Measurements from ENCODE around the gene RXRG. TPM values are rescaled to one million over a fixed set of nuclear protein-coding genes. Genes with fewer than 3 reads are reported as not detected.
"Not testable (repeated sequence)": the region's sequence is repeated elsewhere in the genome, so short reads cannot be mapped to it uniquely, and the experiment has no call there.

RXRG gene
- total RNA-seq = not detected in 2 replicates

DNA sequence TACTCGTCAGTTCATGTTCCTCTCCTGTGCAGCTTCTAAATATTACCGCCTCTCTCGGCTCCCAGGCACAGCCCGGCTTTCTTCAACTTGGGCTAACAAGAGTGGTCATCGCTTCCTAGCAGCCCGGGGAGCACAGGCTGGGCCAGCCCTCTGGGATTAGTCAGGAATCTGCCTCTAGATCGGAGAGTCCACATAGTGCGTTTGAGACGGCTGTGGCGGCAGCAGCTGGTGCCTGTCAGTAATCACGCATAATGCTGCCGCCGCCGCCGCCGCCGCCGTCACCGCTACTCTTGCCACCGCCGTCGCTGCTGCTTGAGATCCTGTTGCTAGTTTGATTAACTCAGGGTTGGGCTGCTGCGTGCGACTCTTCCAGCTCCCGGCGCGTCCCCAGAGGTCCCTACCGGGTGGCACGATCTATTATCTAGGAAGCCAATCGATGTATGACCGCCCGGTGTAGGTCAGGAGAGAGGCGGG is at the start of gene RXRG:
Gene RXRG, minus strand, starts transcription at position 230 of the 474 bp plus-strand sequence. CDS start 233 bp downstream, outside the sequence.
- no peak for DNase-seq (ENCODE audit: low read depth, low spot score)

DNA sequence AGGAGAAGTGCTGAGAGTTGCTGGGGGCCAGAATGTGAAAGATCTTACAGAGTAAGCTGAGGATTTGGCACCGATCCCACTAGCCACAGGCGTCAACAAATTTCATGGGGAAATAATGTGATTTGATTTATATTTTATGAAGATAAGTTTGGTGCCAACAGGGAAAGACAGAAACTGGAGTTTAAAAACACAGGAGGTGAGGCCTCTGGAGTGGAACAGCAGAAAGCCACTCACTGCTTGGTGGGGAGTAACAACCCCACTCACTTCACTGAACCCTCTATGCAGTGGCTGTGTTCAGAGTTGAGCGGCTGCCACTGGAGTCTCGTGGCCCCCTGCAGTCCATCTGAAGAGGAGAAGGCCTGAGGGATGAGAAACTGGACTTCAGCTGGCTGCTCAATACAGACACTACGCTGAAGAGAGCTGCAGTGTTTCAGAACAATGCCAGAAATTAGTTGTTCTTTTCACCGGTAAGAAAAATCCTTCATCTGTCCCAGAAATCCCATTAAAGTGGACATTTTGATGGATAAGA is 48.0 kb upstream of the RXRG start:
- no peak for DNase-seq (ENCODE audit: low read depth, low spot score)

DNA sequence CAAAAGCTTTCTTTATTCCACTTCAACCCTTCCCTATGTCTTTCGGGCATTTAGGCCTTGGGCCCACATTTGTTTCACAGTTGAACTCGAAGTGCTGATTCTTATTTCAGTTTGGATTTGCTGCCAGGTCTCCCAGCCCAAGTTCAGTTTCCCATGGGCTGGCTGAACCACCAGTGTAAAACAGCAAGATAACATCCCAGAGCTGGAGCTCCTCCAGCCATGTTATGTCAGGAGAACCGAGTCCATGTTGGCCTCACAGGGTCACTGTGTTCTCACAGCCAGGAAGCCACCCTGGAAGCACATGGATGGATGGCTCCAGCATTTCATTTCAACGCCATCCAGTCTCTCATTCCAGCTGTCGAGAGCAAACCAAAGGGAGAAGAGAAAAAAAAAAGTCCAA is 45.2 kb upstream of the RXRG start:
- no peak for DNase-seq (ENCODE audit: low read depth, low spot score)

DNA sequence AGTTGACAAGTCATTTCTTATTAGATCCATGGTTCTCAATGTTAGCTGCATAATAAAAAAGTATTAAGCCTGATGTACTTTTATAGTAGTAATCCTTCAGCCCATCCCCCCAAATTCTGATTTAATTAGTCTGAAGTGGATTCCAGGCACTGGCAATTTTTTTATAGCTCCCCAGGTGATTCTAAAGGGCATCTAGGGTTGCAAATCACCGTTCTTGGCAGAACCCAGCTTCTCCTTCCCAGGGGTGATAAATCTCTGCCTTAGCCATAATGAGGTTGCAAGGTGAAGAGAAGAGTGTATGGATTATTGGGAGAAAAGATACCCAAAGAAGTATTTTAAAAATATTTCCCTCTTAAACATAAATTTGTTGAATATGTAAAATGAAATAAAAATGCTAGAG is 43.0 kb upstream of the RXRG start:
- no peak for DNase-seq (ENCODE audit: low read depth, low spot score)

DNA sequence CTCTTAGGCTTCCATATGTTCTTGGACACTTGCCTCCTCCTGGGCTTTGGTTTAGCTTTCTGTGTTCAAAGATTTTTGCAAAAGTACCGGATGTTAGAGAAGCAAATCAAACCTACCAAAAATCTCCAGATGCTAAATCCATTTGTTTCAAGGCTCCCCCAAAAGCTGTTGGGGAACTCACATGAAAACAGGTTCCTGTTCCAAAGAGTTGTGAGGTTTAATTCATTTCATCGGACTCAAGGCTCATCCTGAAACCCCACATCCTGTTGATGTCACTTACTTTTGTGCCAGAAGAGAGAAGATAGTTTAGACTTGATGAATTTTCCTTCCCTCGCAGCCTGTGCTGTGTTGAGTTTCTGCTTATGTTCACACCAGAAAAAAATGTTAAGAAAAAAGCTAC is 41.7 kb upstream of the RXRG start:
- DNase-seq (ENCODE audit: low read depth, low spot score) = no peak

DNA sequence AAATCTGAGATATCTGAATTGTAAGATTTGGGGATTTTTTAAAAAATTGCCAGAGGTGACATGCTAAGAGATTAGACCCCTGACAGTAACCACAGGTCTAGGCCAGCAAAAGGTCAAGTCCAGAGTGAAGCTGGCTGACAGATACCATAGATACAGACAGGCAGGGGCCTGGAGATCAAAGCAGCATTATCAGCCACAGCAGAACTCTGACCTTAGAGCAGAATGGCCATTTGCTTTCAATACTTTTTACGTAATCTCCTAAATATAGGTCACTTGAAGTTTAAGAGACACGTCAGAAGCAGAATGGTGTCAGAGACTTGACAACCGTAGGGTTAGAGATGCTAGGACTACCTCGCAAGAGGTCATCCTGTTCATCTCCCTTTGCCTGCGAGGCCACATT is 40.8 kb upstream of the RXRG start:
- DNase-seq (ENCODE audit: low read depth, low spot score) = no peak

DNA sequence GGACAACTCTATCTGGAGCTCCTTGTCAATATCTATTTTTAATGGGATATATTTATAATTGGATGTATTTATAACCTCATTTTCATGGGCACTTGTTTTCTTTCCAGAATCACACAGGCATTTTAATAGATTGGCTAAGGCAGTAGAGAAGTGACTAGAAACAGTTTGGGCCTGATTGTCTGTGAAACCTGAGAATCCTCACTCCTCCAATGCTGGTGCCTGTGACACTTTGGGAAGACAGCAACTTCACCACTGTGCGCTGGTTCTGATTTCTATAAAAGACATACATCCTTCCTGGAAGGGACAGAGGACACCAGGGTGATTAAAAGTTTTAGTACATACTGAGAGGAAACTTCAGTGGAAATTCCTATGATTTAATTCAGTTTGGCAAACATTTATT is 39.6 kb upstream of the RXRG start:
- DNase-seq (ENCODE audit: low read depth, low spot score) = no peak

DNA sequence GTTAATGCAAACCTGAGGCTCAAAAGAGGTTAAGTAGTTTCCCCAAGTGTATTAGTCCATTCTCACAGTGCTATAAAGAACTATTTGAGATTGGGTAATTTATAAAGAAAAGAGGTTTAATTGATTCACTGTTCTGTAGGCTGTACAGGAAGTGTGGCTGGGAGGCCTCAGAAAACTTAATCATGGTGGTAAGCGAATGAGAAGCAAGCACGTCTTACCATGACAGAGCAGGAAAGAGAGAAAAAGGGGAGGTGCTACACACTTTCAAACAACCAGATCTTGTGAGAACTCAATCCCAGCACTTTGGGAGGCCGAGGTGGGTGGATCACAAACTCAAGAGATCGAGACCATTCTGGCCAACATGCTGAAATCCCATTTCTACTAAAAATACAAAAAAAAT is 38.5 kb upstream of the RXRG start:
- no peak for DNase-seq (ENCODE audit: low read depth, low spot score)

DNA sequence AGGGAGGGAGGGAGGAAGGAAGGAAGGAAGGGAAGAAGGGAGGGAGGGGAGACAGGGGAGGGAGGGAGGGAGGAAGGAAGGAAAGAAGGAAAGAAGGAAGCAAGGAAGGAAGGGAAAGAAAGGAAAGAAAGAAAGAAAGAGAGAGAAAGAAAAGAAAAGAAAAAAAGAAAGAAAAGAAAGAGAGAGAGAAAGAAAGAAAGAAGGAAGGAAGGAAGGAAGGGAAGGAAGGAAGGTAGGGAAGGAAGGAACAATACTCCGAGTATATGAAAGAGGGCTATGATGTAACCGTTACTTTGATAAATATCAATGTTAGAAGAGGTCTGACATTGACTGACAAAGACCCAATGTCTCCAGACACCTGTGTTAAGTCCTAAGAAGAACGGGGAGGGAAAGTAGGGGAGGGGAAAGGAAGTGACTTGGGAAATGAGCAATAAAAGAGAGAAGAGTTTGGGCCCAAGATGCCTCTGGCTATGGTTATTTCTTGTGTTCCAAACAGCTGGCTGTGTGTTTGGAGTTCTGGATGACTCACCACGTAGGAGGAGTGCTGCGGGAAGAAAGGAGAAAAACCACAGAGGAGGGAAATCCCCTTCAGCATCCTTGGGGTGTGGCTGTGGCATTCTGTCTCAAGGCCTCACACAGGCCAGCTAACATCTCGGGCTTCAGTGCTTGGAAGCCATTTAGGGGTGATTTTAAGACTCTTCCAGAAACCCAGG is 37.0 kb upstream of the RXRG start:
- peak; percentile 22 for DNase-seq (ENCODE audit: low read depth, low spot score)

DNA sequence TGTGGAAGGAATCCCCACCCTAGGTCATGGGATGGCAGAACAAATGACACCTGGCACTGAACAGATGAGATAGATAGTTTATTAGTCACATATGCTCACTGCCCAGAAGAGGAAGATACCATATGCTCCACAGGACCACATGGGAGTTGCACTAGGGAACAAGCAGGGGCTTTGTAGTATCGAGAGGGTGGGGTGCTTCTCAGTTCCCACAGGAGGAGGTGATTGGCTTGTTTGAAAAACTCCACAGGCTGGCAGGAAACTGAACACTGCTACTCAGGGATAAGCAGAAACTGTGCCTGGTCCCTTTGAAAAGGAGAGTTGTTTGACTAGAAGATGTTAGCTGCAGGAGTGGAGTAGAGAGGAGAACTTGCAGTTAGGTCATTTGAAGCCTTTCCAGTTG is 31.9 kb upstream of the RXRG start:
- no peak for DNase-seq (ENCODE audit: low read depth, low spot score)

DNA sequence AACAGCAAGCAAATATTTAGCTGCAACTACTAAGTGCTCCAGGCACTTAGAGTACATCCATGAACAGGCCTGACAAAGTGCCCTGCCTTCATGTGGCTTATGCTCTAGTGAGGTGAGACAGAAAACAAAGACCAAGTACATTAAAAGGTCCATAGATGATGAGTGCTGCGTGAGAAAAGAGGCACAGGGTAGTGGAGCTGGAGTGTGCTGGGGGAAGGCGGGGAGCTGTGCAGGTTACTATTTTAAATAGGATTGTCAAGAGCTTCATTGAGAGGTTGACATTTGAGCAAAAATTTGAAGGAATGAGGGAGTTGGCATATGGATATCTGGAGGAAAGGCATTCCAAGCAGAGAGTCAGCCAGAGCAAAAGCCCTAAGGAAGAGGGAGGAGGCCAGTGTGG is 29.3 kb upstream of the RXRG start:
- DNase-seq (ENCODE audit: low read depth, low spot score) = no peak

DNA sequence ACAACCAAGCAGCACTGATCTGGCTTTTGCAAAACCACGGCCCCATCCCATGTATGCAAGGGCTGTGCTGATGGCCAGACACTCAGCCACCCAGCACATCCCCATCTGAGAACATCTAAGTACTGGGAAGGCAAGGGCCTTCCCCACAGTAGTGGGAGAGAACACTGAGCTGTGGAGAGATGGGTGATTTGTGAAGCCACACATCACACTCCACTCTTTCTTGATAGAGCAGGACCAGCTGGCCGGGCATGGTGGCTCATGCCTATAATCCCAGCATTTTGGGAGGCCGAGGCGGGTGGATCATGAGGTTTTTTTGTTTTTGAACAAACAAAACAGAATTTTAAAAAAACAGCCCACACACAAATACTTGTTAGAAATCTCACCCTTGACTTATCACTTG is 28.2 kb upstream of the RXRG start:
- no peak for DNase-seq (ENCODE audit: low read depth, low spot score)

DNA sequence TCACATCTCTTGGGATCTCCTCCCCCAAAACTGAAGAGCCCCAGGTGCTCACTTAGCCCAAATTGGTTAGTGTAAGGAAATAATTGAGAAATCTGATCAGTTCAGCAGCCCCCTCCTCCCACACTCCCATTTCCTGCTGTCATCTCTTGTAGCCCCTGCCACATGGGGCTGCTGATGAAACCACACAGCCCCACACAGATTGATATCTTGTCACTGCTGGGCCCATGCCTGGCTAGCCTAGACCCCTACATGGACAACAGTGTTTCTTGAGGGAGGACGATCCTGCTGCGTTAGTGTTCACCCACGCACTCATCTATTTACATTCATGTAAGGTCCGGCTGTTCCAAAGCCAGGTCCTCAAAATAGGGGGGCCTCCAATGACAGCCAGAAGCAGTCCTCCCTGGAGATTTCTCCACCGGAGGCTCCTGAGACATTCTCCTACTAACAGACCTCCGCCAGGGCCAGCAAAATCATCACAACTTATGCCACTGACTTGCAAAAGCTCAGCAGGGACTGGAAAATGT is 23.9 kb upstream of the RXRG start:
- DNase-seq (ENCODE audit: low read depth, low spot score) = no peak

DNA sequence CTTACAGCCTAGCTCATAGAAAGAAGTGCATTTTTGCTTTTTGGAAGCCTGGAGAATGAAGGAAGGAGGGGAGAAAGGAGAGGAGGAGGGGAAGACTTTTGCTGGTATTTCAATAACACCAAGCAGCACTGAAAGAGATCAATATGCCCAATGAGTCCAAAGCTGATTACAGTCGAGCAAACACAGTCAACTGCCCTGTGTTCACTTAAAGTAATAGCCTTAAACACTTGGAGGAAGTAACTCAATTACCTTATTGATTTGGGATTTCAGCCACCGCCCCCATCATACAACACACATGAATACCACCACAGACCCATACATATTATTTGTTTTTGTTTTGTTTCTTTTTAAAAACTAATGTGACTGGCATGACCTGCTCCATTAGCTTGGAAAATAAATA is 23.3 kb upstream of the RXRG start:
- no peak for DNase-seq (ENCODE audit: low read depth, low spot score)

DNA sequence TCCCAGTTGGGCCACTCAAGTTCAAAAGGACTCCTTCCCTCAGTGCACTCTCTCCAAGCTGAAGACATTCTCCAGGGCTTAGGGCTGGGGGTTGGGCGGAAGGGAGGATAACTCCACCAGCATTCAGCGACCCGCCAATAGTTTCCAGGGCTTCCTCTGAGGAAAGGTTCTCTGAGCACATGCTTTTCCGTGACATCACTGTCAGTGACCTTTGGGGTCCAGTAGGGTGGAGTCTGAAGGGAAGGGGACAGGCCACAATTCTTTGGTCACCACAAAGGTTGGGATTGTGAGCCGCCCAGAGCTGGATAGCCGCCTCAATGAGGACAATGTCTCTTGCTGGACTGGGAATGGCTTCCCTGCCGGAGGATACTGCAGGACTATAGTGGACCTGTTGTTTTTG is 22.8 kb upstream of the RXRG start:
- no peak for DNase-seq (ENCODE audit: low read depth, low spot score)

DNA sequence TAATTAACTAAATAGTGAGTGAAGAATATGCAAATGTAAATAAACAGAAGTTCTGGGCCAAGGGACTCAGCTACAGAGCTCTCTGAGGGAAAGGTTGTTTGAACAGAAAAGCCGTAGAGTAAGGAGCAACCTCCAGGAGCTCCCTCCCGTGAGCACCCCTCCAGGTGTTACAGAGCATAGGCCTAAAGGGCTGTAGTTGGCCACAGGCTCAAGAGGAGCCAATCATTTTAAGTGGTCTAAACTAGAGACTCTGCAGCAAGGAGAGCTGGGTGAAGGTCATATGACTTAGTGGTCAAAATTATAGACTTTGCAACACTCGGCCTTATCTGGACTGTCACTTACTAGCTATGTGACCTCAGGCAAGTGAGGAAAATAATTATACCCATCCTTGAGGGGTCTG is 19.1 kb upstream of the RXRG start:
- no peak for DNase-seq (ENCODE audit: low read depth, low spot score)

DNA sequence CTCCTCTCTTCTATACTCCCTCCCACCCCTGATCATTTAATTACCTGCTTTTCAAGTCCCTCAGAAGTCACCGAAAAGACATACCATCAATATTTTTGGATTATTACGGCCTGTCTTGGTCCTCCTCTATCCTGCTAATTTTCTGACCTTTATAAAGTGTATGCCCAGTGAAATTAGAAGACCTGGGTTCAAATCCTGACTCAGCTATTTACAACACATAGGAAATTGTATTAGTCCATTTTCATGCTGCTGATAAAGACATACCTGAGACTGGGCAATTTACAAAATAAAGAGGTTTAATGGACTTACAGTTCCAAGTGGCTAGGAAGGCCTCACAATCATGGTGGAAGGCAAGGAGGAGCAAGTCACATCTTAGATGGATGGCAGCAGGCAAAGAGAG is 14.8 kb upstream of the RXRG start:
- DNase-seq (ENCODE audit: low read depth, low spot score) = not testable (repeated sequence)

DNA sequence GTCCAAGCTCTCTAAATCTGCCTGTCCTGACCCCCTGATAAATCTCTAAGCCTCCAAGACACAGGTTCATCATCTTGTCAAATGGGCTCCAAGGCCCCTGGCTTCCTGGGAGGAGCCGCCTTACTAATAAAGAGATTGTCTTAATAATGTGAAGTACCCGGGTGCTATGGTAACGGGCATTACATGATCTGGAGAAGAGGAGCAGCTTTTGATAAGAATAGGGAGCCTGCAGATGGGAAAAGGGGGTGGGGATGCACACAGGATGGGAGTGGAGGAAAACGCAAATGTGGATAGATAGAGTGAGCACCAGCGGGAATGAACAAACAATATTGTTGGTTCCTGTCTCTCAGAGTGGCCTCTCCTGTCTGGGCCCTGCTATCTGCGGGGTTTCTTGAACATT is 11.9 kb upstream of the RXRG start:
- DNase-seq (ENCODE audit: low read depth, low spot score) = no peak

DNA sequence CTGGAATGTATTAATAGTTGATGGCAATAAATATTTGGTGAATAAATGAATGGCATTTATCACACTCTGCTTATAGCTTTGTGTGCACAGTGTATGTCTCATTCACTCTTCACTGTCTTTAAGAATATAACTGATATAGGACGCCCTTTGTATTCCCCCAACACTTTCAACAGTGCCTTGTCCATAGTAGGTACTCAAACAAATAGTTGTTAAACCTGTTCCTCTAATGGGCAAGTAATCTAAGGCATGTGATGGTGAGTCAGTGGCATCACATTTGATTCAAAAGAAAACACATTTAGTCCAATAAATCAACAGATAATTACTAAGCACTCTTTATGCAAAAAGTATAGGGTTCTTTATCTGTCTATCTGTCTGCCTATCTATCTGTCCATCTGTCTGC is 11.2 kb upstream of the RXRG start:
- DNase-seq (ENCODE audit: low read depth, low spot score) = no peak

DNA sequence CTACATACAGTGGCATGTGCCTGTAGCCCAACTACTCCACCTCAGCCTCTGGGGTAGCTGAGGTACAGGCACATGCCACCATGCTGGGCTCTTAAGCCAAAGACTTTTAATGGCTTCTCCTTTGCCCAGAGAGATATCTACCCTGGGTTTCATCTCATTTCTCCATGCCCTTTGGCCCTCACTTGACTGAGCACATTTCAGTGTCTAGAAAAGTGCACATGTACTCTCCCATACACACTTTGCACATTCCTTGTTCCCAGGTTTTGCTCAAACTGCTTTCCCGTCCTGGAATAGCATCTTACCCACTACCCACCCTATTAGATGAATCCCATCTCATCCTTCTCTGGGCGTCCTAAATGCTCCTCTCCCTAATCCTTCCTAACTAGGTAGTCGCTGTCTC is 10.2 kb upstream of the RXRG start:
- DNase-seq (ENCODE audit: low read depth, low spot score) = no peak

DNA sequence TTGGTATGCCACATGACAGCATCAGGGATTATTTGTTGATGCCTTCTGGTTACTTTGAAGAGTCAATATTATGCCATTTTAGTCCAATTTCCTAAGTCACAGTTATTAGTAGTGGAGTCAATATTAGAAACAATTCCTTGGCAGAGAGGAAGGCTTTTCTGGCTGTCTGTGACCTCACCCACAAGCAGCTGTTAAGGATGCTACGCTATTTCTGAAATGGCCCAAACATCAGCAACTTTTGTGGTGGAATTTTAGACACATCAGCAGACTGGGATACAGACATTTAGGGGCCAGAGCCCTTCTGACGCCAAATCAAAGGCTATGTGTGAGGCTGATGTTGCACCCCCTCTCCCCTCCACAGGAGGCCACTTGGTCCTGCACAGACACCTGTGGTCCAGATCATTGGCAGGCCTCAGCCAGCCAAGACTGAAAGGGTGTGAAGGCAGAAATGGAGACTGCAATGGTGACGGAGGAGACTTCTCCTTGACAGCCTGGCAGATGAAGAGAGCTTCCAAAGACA is 9.2 kb upstream of the RXRG start:
- DNase-seq (ENCODE audit: low read depth, low spot score) = no peak

DNA sequence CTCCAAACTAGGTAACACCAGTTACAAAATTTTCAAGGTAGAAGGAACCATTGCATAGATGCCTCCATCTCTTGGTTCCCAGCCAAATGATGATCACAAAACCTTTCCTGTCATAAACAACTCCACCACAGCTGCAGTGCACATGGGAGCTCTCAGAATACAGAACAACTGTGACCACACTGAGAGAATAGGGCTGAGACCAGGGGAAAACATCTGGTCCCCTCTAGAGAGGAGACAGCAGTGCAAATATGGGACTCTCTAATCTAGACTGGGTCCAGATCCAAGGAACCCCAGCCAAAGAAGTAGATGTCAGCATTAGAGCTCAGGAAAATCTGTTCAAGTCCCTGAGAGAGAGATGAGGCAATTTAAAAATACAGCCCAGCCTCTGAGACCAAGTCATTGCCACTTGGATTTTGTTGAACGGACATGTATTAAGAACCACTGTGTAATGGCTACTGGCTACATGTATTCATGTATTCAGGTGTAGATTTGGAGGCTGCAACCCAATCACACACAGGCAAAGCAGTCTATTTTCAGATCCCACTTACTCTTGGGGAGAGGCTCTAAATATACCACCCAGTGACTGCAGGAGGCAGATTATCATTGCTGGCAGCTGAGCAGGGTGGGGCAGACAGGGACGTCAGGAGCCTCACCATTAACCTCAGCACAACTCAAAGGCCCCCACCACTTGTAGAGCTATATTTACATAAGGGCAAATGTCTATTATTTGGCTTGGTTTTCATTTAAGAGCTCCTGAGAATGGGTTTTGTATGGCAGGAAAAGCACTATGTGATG is 7.6 kb upstream of the RXRG start:
- DNase-seq (ENCODE audit: low read depth, low spot score) = no peak
